Endothelial cell of umbilical vein (primary cell): ENCODE results near the gene RTN3. TPM values are rescaled to one million over a fixed set of nuclear protein-coding genes. Genes with fewer than 3 reads are reported as not detected.
A peak's percentile ranks its signal among the peaks of the same experiment; 100 is the strongest.

Experiments
- BruUV-seq: library from RNA; stranded (reverse); fragments of 400-500 nt; replicated peaks from 2 replicates; lab custom pipeline; 2021; lab: Mats Ljungman, UMichigan
- CTCF ChIA-PET: fragments of 300-600, 350-600 bp; sonication (Branson Sonifier 250); formaldehyde crosslinking; loops from one replicate; lab custom pipeline; 2021; ENCODE audit warnings: antibody characterized with exemption, inconsistent platforms; lab: Charles Lee
- POLR2A ChIA-PET: fragments of 300-600, 350-600 bp; sonication (Branson Sonifier 250); formaldehyde crosslinking; loops from one replicate; lab custom pipeline; 2021; ENCODE audit warnings: antibody characterized with exemption, inconsistent platforms; lab: Charles Lee
- DNase-seq: peaks from one replicate; pipeline ENCODE4 v3.0.0-alpha.2; 2011; ENCODE audit warnings: low read depth, low spot score
- FAIRE-seq: peaks from 2 replicates; lab custom pipeline; 2011; peaks lifted over from hg19 to GRCh38; lab: Jason Lieb, UNC
- H2AFZ ChIP-seq: 2 replicates; pipeline ENCODE4 v1.6.0; 2012; ENCODE audit warnings: low read depth, low read length, control low read depth, inconsistent platforms
- H3K27ac ChIP-seq: 2 replicates; pipeline ENCODE4 v1.5.1; 2011; ENCODE audit warnings: low read depth, mild to moderate bottlenecking, control low read depth, low read length, moderate library complexity; ENCODE audit not compliant: insufficient read depth
- H3K27me3 ChIP-seq, 2 experiments: 2 replicates each; pipeline versions ENCODE4 v1.6.0 to v1.6.1; 2011; ENCODE audit warnings: low read length in 2 of 2, mixed read lengths in 1 of 2; ENCODE audit not compliant: control insufficient read depth in 2 of 2, insufficient read depth in 2 of 2
- H3K36me3 ChIP-seq, 2 experiments: 2 replicates in 1 of 2; 3 replicates in 1 of 2; pipeline ENCODE4 v1.5.1; 2011; ENCODE audit warnings: low read length in 2 of 2, mild to moderate bottlenecking in 1 of 2, moderate library complexity in 1 of 2; ENCODE audit not compliant: control insufficient read depth in 2 of 2, insufficient read depth in 2 of 2; ENCODE audit errors: extremely low read depth in 1 of 2
- H3K4me1 ChIP-seq: 3 replicates; pipeline ENCODE4 v1.5.1; 2011; ENCODE audit warnings: mild to moderate bottlenecking, low read length; ENCODE audit not compliant: control insufficient read depth, insufficient read depth; ENCODE audit errors: extremely low read depth
- H3K4me2 ChIP-seq: 2 replicates; pipeline ENCODE4 v1.6.1; 2011; ENCODE audit warnings: low read length, control low read depth, mixed read lengths; ENCODE audit not compliant: insufficient read depth
- H3K4me3 ChIP-seq, 3 experiments: fragments of 200-600 bp in 1 of 3; sonication (generic), shearing (Covaris generic) in 1 of 3; replicated peaks in 1 of 3; 2 replicates each; pipeline ENCODE4 v1.5.1; 2011 to 2016; ENCODE audit warnings: control low read depth in 3 of 3, low read length in 3 of 3, mild to moderate bottlenecking in 2 of 3, inconsistent platforms in 1 of 3, low read depth in 1 of 3, moderate library complexity in 1 of 3; ENCODE audit not compliant: insufficient read depth in 1 of 3
- H3K79me2 ChIP-seq: 2 replicates; pipeline ENCODE4 v1.6.0; 2012; ENCODE audit warnings: low read length, inconsistent platforms; ENCODE audit not compliant: control insufficient read depth, insufficient read depth
- H3K9ac ChIP-seq: replicated peaks from 2 replicates; pipeline ENCODE3; 2011; ENCODE audit warnings: low read length, control low read depth; ENCODE audit not compliant: insufficient read depth; ENCODE audit errors: extremely low read depth
- H3K9me1 ChIP-seq: replicated peaks from 3 replicates; pipeline ENCODE4 v1.6.0; 2011; ENCODE audit warnings: mild to moderate bottlenecking, low read length; ENCODE audit not compliant: control insufficient read depth, insufficient read depth; ENCODE audit errors: extremely low read depth
- H3K9me3 ChIP-seq: replicated peaks from 2 replicates; pipeline ENCODE4 v1.5.1; 2012; ENCODE audit warnings: low read length, inconsistent platforms; ENCODE audit not compliant: control insufficient read depth, insufficient read depth
- H4K20me1 ChIP-seq: replicated peaks from 2 replicates; pipeline ENCODE3; 2011; ENCODE audit warnings: mild to moderate bottlenecking, low read length; ENCODE audit not compliant: control insufficient read depth, insufficient read depth; ENCODE audit errors: extremely low read depth
- EZH2 ChIP-seq: IDR thresholded peaks from 2 replicates; pipeline ENCODE4 v1.6.1; 2012; ENCODE audit warnings: borderline replicate concordance, low read depth, mild to moderate bottlenecking, moderate library complexity, low read length, inconsistent platforms; ENCODE audit not compliant: severe bottlenecking
- FOS ChIP-seq: IDR thresholded peaks from 2 replicates; pipeline ENCODE4 v1.6.1; 2011; ENCODE audit warnings: mild to moderate bottlenecking, low read length, moderate library complexity, borderline replicate concordance; ENCODE audit not compliant: insufficient read depth
- GATA2 ChIP-seq: IDR thresholded peaks from 2 replicates; pipeline ENCODE4 v1.7.0; 2011; ENCODE audit warnings: low read depth, mild to moderate bottlenecking, moderate library complexity, mixed read lengths, low read length; ENCODE audit not compliant: insufficient read length, insufficient read depth
- JUN ChIP-seq: IDR thresholded peaks from 2 replicates; pipeline ENCODE4 v1.6.1; 2011; ENCODE audit warnings: borderline replicate concordance, low read depth; ENCODE audit not compliant: insufficient read length, insufficient read depth
- MAX ChIP-seq: IDR thresholded peaks from 2 replicates; pipeline ENCODE4 v1.6.1; 2011; ENCODE audit not compliant: insufficient read depth, insufficient read length
- MYC ChIP-seq: IDR thresholded peaks from one replicate; pipeline ENCODE4 v1.6.1; 2011; ENCODE audit warnings: mild to moderate bottlenecking, low read depth, low read length
- POLR2A ChIP-seq: IDR thresholded peaks from 2 replicates; pipeline ENCODE4 v1.6.1; 2012; ENCODE audit warnings: low read depth, mild to moderate bottlenecking, control low read depth, low read length
- POLR2AphosphoS5 ChIP-seq: IDR thresholded peaks from 2 replicates; pipeline ENCODE4 v1.6.1; 2012; ENCODE audit warnings: low read depth, mild to moderate bottlenecking, control low read depth, low read length, moderate library complexity; ENCODE audit not compliant: insufficient read depth
- dilution Hi-C: fragments of 300-500 bp; cut with MboI; formaldehyde crosslinking; loops from one replicate; pipeline ENCODE4 v1.15.0; 2019; ENCODE audit warnings: low sequenced_read_pairs; ENCODE audit not compliant: extremely low pct_ligation_motif_present
- intact Hi-C: fragments of 100-400 bp; cut with micrococcal nuclease; formaldehyde crosslinking; loops from one replicate; pipeline ENCODE4 v1.10.0; 2022
- polyA plus RNA-seq, 4 experiments: library from polyadenylated mRNA; depleted of rRNA in 3 of 4; stranded (reverse) in 3 of 4; unstranded in 1 of 4; fragments of >200 nt; gene quantifications; 2 replicates each; pipeline versions ENCODE4 v1.2.1 to v1.2.3, GENCODE V29; 2011 to 2012; ENCODE audit warnings: missing spikeins in 1 of 4
- total RNA-seq: library from RNA; stranded (reverse); gene quantifications from 2 replicates; pipeline ENCODE4 v1.2.3, GENCODE V29; 2021
- TF ChIP-seq, protein P1 (sequence below), 2 donors: IDR thresholded peaks; 1 replicate in 1 of 2; 2 replicates in 1 of 2; pipeline ENCODE4 v1.5.1; 2011; ENCODE audit warnings: low read length in 2 of 2, mild to moderate bottlenecking in 2 of 2, moderate library complexity in 2 of 2, control low read depth in 1 of 2, inconsistent platforms in 1 of 2, low read depth in 1 of 2; ENCODE audit not compliant: insufficient read depth in 1 of 2; ENCODE audit errors: extremely low read depth in 1 of 2

Gene RTN3
- total and polyA plus RNA-seq, 2 donors (not counting 3 experiments of a cell fraction or from before 2014, with no cell fraction given) = 90.6 to 112 TPM

GRCh38 chr11:63705526-63705925, 24.2 kb downstream of the RTN3 start:
- no peaks in the 10 kb centered on the region for H3K9me3 ChIP-seq
- no peaks in the 10 kb centered on the region for H3K36me3 ChIP-seq
- H3K9me1 ChIP-seq = no peaks in the 10 kb centered on the region
- dilution Hi-C loops (no loop called here), intact Hi-C loops (no loop called here)
- no peak overlapping the region for H3K9ac ChIP-seq
- no peak overlapping the region for H3K4me2 ChIP-seq
- H3K79me2 ChIP-seq = peaks cover 41% of the 10 kb centered on the region
- H3K27me3 ChIP-seq = no peaks in the 10 kb centered on the region
- ChIA-PET POLR2A (no interaction called here), CTCF (interaction anchor here (1.4 to 2.0 kb wide), 2 partner anchors 32 to 34 kb away, joined by 3 to 5 read pairs; no protein-coding TSS in a partner anchor)
- H3K4me1 ChIP-seq = peaks cover 21% of the 10 kb centered on the region
- no peak overlapping the region for H3K27ac ChIP-seq
- H3K4me3 ChIP-seq = no peak overlapping the region
- no TSS peak for BruUV-seq
- H4K20me1 ChIP-seq = peaks cover 2% of the 10 kb centered on the region
- FAIRE-seq = no peak
- TF ChIP-seq MAX = no peak
- TF ChIP-seq EZH2 = no peak
- TF ChIP-seq FOS = no peak
- TF ChIP-seq POLR2AphosphoS5 = no peak
- no peak for TF ChIP-seq POLR2A
- no peak for TF ChIP-seq GATA2
- TF ChIP-seq JUN = no peak
- TF ChIP-seq MYC = no peak
- TF ChIP-seq, protein P1, sequence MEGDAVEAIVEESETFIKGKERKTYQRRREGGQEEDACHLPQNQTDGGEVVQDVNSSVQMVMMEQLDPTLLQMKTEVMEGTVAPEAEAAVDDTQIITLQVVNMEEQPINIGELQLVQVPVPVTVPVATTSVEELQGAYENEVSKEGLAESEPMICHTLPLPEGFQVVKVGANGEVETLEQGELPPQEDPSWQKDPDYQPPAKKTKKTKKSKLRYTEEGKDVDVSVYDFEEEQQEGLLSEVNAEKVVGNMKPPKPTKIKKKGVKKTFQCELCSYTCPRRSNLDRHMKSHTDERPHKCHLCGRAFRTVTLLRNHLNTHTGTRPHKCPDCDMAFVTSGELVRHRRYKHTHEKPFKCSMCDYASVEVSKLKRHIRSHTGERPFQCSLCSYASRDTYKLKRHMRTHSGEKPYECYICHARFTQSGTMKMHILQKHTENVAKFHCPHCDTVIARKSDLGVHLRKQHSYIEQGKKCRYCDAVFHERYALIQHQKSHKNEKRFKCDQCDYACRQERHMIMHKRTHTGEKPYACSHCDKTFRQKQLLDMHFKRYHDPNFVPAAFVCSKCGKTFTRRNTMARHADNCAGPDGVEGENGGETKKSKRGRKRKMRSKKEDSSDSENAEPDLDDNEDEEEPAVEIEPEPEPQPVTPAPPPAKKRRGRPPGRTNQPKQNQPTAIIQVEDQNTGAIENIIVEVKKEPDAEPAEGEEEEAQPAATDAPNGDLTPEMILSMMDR (IDR thresholded peaks at IDR 0.05; ENCODE audit: extremely low read depth in 1 of 2, insufficient read depth in 1 of 2, low read depth in 1 of 2, low read length in 2 of 2) = no peak
- DNase-seq = peak; percentile 49
- H2AFZ ChIP-seq = no peak overlapping the region
